ENCODE data around the gene C2orf69. TPM values are rescaled to one million over a fixed set of nuclear protein-coding genes. Genes with fewer than 3 reads are reported as not detected.

The C2orf69 gene
- total RNA-seq, 2 experiments from 2014 or later: 18.0 to 18.4 TPM

DNA sequence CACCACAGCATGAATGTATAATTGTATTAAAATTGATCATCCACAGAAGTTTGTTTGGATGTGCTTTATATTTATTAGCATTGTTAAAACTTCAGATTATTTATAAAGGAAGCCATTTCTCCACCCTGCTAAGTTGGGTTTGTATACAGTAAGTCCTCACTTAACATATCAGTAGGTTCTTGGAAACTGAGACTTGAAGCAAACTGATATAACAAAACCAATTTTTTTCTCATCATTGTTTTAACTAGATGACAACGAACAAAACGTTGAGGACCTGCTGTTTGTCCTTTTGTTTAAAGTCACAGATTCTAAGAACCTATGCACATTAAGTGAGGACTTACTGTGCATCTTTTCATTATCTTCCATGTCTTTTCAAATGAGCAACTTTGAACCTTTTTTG lies 17.1 kb downstream of the C2orf69 start:
- H3K27me3 Mint-ChIP-seq: no peaks in the 10 kb centered on the region
- H3K4me1 Mint-ChIP-seq: peaks cover 6% of the 10 kb centered on the region
- H3K27ac Mint-ChIP-seq: no peak overlapping the region
- no peaks in the 10 kb centered on the region for H3K9me3 Mint-ChIP-seq
- ChIA-PET CTCF (interaction anchor here (1.2 kb wide), 1 partner anchor 19 kb away, joined by 3 read pairs; no protein-coding TSS in a partner anchor), POLR2A (no interaction called here)
- H3K36me3 Mint-ChIP-seq (ENCODE audit: low read depth): peaks cover 40% of the 10 kb centered on the region
- DNase-seq: no peak
- no peak overlapping the region for H3K4me3 Mint-ChIP-seq

DNA sequence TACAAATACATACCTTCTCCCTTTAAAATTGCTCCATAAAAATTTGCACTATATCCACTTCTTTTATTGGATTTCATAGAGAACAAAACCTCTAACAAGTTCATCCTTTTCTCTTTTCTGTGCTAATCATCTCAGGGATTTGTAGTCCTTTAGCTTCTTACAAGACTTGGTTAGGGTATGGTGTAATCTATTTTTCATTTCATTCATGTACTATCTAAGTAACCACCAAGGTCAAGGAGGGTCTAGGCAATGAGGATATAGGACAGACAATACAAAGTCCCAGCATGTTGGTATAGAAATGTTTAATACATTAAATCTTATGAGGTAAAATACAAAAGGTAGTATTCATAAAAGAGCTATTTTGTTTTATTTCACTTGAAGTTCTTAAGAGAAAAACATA lies 17.5 kb downstream of the C2orf69 start:
- Mint-ChIP-seq H3K27ac (peak overlapping the region; percentile 31), H3K4me1 (peaks cover 8% of the 10 kb centered on the region), H3K36me3 (ENCODE audit: low read depth) (peaks cover 40% of the 10 kb centered on the region), H3K9me3 (no peaks in the 10 kb centered on the region), H3K4me3 (no peak overlapping the region), H3K27me3 (no peaks in the 10 kb centered on the region)
- no peak for DNase-seq
- POLR2A ChIA-PET: no interaction called here
- CTCF ChIA-PET: interaction anchor here (1.2 kb wide), 1 partner anchor 19 kb away, joined by 3 read pairs; no protein-coding TSS in a partner anchor

DNA sequence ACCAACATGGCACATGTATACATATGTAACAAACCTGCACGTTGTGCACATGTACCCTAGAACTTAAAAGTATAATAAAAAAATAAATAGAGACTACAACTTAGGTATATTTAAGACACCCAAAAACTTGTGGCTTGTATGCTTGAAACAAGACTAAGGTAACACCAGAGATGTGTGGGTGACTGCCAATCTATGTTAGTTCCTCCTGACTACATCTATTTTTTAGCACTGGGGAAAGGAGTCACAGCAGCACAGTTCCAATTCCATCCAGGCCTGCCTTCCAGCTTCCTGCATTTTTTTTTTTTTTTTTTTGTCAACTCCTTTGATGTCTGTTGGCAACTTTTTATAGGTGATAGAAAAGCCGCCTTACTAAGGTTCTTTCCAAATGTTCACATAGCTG lies 18.2 kb downstream of the C2orf69 start:
- H3K27ac Mint-ChIP-seq: no peak overlapping the region
- H3K4me1 Mint-ChIP-seq: peaks cover 6% of the 10 kb centered on the region
- no peaks in the 10 kb centered on the region for H3K27me3 Mint-ChIP-seq
- peaks cover 41% of the 10 kb centered on the region for H3K36me3 Mint-ChIP-seq (ENCODE audit: low read depth)
- POLR2A ChIA-PET: no interaction called here
- CTCF ChIA-PET: interaction anchor here (0.7 to 1.2 kb wide), 3 partner anchors 20 to 233 kb away, joined by 3 to 5 read pairs (median 4); no protein-coding TSS in a partner anchor
- no peak for DNase-seq
- no peaks in the 10 kb centered on the region for H3K9me3 Mint-ChIP-seq
- no peak overlapping the region for H3K4me3 Mint-ChIP-seq

DNA sequence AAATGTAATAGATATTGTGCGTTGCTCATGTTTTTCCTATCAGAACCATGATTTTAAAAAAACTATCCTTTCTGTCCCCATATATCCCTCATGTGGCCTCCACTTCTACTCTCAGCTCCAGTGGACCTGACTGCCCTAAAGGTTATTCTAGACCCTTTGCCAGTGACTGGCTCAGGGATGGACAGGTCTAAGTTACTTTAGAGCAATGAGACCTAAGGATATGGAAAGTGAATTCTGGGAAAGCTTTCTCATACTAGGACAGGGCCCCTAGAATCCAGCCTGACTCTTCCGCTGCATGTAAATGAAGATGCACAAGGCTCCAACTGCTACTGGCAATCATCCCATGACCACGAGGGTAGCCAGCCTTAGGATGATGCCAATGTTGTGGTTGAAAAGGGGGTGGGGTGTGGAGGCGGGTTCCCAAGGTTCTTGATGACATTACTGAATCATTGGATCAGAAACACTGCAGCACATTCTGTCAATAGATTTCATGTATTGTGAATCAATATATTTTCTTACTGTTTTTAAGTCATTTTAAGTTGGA lies 21.3 kb downstream of the C2orf69 start:
- Mint-ChIP-seq H3K36me3 (ENCODE audit: low read depth) (peaks cover 32% of the 10 kb centered on the region), H3K4me3 (no peak overlapping the region), H3K27ac (no peak overlapping the region), H3K27me3 (no peaks in the 10 kb centered on the region), H3K9me3 (no peaks in the 10 kb centered on the region), H3K4me1 (peaks cover 6% of the 10 kb centered on the region)
- CTCF ChIA-PET: no interaction called here
- POLR2A ChIA-PET: no interaction called here
- no peak for DNase-seq

DNA sequence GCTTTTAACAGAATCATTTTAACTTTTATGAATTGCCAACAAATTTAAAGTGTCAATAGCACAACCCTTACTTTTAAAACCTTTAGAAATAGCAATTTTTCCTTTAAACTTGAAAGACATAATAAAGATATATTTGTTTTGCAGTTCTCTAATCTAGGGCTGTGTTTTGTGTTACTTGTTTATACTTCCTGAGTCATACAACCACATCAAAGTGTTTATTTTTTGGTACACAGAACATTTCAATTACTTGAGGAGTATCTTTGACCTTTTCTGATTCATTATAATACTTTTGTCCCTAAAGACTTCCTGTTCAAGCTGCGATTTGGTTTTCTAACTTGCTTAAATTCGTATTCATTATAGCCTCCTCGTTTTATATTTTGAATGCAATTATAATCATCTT lies 22.4 kb downstream of the C2orf69 start:
- H3K27me3 Mint-ChIP-seq: no peaks in the 10 kb centered on the region
- H3K4me1 Mint-ChIP-seq: peaks cover 6% of the 10 kb centered on the region
- peaks cover 33% of the 10 kb centered on the region for H3K36me3 Mint-ChIP-seq (ENCODE audit: low read depth)
- no peak overlapping the region for H3K4me3 Mint-ChIP-seq
- H3K9me3 Mint-ChIP-seq: no peaks in the 10 kb centered on the region
- ChIA-PET POLR2A (no interaction called here), CTCF (interaction anchor here (0.6 kb wide), 2 partner anchors 231 to 490 kb away, joined by 3 read pairs; no protein-coding TSS in a partner anchor)
- DNase-seq: no peak
- no peak overlapping the region for H3K27ac Mint-ChIP-seq

DNA sequence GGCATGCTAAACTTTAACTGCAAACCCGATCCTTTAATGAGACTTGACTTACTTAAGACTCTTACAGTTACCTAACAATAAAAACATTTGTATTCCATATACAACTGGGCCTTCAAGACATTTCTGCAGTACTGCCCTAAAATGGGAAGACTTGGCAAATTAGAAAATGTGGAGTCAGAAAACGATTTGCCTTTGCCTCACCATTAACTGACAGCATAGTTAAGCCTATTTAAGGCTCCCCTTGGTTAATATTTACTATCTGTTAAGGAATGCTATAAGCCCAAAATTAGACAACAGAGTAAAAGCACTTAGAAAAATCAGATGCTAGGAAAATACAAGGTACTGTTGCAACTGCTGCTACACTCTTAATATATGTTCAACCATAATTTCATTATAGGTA lies 25.5 kb downstream of the C2orf69 start:
- H3K27me3 Mint-ChIP-seq: no peaks in the 10 kb centered on the region
- POLR2A ChIA-PET: no interaction called here
- no peaks in the 10 kb centered on the region for H3K9me3 Mint-ChIP-seq
- no peak overlapping the region for H3K4me3 Mint-ChIP-seq
- H3K27ac Mint-ChIP-seq: no peak overlapping the region
- no peak for DNase-seq
- H3K4me1 Mint-ChIP-seq: peaks cover 7% of the 10 kb centered on the region
- H3K36me3 Mint-ChIP-seq (ENCODE audit: low read depth): peaks cover 30% of the 10 kb centered on the region
- CTCF ChIA-PET: no interaction called here

DNA sequence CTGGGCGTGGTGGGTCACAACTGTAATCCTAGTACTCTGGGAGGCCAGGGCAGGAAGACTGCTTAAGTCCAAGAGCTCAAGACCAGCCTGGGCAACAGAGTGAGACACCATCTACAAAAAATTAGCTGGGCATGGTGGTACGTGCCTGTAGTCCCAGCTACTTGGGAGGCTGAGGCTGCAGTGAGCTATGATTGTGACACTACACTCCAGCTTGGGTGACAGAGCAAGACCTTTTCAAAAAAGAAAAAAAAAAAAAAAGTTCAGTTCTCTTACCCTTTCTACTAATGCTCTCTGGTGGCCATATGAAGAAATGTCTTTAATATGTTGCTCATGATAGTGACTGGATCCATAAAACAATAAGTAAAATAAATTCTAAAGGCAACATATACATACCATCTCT lies 29.3 kb downstream of the C2orf69 start:
- H3K9me3 Mint-ChIP-seq: no peaks in the 10 kb centered on the region
- DNase-seq: no peak
- H3K27me3 Mint-ChIP-seq: no peaks in the 10 kb centered on the region
- no peak overlapping the region for H3K27ac Mint-ChIP-seq
- H3K4me1 Mint-ChIP-seq: peaks cover 10% of the 10 kb centered on the region
- ChIA-PET CTCF (interaction anchor here (0.7 to 1.3 kb wide), 4 partner anchors 10 to 432 kb away, joined by 3 to 8 read pairs (median 4); no protein-coding TSS in a partner anchor), POLR2A (no interaction called here)
- H3K4me3 Mint-ChIP-seq: no peak overlapping the region
- peaks cover 33% of the 10 kb centered on the region for H3K36me3 Mint-ChIP-seq (ENCODE audit: low read depth)

DNA sequence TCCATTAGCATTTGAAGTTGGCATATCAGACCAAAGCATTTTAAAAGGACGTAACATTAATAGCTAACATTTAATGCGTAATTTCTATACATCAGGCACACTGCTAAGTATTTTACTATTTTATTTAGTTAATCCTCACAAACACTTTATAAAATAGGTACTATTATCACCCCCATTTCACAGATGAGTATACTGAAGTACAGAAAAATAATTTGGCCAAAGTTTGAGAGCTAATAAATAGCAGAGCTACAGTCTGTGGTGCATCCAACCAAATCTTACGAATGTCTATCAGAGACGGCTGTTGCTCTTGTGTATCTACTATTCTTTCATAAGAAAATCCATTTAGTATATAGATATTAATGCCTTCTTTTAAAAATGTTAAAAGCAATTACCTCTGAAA lies 32.3 kb downstream of the C2orf69 start:
- Mint-ChIP-seq H3K4me1 (peaks cover 22% of the 10 kb centered on the region), H3K27ac (no peak overlapping the region), H3K4me3 (no peak overlapping the region), H3K27me3 (no peaks in the 10 kb centered on the region), H3K36me3 (ENCODE audit: low read depth) (peaks cover 40% of the 10 kb centered on the region), H3K9me3 (no peaks in the 10 kb centered on the region)
- POLR2A ChIA-PET: no interaction called here
- CTCF ChIA-PET: no interaction called here
- no peak for DNase-seq

DNA sequence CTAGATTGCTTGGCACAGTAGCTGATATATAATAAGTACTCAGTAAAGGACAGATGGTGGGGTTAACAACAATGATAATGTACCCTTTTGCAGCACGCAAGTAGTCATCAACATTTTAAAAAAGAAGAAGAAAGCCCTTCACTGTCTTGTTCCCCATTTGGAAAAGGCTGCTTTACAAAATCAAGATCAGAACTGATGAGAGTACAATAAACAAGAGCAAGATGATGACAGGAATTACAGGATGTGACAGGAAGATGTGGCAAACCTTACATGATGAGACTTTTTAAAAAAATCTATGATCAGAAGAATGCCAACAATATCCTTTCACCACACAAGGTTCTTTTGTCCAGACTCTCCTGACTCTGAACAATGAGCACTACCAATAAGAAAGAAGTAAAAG lies 35.1 kb downstream of the C2orf69 start:
- CTCF ChIA-PET: no interaction called here
- peaks cover 33% of the 10 kb centered on the region for H3K4me1 Mint-ChIP-seq
- no peak overlapping the region for H3K27ac Mint-ChIP-seq
- no peak for DNase-seq
- no peaks in the 10 kb centered on the region for H3K9me3 Mint-ChIP-seq
- H3K4me3 Mint-ChIP-seq: no peak overlapping the region
- no peaks in the 10 kb centered on the region for H3K27me3 Mint-ChIP-seq
- POLR2A ChIA-PET: no interaction called here
- H3K36me3 Mint-ChIP-seq (ENCODE audit: low read depth): peaks cover 34% of the 10 kb centered on the region

DNA sequence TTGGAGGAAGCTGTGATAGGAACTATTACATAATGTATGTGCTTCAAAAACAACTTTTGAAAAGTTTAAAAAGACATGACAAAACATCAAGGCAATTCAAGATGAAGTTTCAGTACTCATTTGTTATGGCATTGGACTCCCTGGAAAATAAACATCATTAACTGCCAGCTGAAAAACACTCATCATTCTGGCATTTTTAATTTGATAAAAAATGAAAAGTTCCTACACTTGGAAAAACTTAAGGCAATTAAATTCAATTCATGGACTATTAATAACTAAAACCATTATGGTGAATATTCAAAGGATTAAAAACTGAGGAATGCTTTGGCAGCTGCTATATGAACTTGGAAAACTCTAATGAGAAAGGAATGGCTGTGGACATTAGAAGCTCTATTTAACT lies 35.7 kb downstream of the C2orf69 start:
- H3K36me3 Mint-ChIP-seq (ENCODE audit: low read depth): peaks cover 34% of the 10 kb centered on the region
- ChIA-PET POLR2A (no interaction called here), CTCF (interaction anchor here (0.5 kb wide), 1 partner anchor 1001 kb away, joined by 3 read pairs; no protein-coding TSS in a partner anchor)
- no peak for DNase-seq
- peak overlapping the region; percentile 9 for H3K27ac Mint-ChIP-seq
- H3K27me3 Mint-ChIP-seq: no peaks in the 10 kb centered on the region
- H3K9me3 Mint-ChIP-seq: no peaks in the 10 kb centered on the region
- H3K4me3 Mint-ChIP-seq: no peak overlapping the region
- peaks cover 38% of the 10 kb centered on the region for H3K4me1 Mint-ChIP-seq

DNA sequence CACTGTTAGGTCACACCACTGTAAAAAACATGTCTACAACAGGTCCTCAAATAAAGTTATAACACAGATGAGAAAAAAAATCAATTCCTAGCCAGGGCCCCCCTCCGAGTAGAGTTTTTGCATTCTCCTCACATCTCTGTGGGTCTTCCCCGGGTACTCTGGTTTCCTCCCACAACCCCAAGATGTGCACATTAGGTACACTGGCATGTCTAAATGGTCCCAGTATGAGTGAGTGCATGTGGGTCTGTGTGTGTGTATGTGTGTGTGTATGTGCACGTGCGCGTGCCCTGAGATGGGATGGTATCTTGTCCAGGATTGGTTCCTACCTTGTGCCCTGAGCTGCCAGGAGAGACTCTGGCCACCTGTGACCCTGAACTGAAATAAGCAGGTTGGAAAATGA lies 39.3 kb downstream of the C2orf69 start:
- no peaks in the 10 kb centered on the region for H3K9me3 Mint-ChIP-seq
- H3K36me3 Mint-ChIP-seq (ENCODE audit: low read depth): peaks cover 23% of the 10 kb centered on the region
- ChIA-PET POLR2A (no interaction called here), CTCF (interaction anchor here (0.8 to 2.1 kb wide), 2 partner anchors 10 to 23 kb away, joined by 3 to 8 read pairs; no protein-coding TSS in a partner anchor)
- H3K27me3 Mint-ChIP-seq: no peaks in the 10 kb centered on the region
- peaks cover 59% of the 10 kb centered on the region for H3K4me1 Mint-ChIP-seq
- H3K4me3 Mint-ChIP-seq: no peak overlapping the region
- no peak for DNase-seq
- peak overlapping the region; percentile 33 for H3K27ac Mint-ChIP-seq

DNA sequence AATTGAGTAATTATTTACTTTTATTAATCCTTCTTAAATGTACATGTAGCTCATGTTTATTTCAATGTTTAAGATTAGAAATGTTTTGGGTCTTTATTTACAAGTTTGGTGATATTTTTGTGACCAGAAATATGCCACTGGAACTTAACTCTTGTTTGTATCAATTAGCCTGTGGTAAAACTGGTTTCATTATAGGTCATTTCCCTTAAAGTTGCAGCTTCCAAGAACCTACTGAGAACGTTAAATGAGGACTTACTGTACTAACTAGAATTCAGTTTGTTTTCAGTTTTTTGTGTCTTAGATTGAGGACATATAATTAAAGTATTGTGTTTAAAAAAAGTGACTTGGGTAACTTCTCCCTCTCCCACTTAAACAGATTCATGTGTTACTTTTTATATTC lies 39.9 kb downstream of the C2orf69 start:
- Mint-ChIP-seq H3K9me3 (no peaks in the 10 kb centered on the region), H3K36me3 (ENCODE audit: low read depth) (peaks cover 19% of the 10 kb centered on the region), H3K4me1 (peaks cover 59% of the 10 kb centered on the region), H3K27ac (peak overlapping the region; percentile 33), H3K4me3 (no peak overlapping the region), H3K27me3 (no peaks in the 10 kb centered on the region)
- ChIA-PET POLR2A (interaction anchor here (0.6 kb wide), 1 partner anchor 246 kb away, joined by 3 read pairs; no protein-coding TSS in a partner anchor), CTCF (interaction anchor here (0.8 to 2.1 kb wide), 2 partner anchors 11 to 23 kb away, joined by 3 to 8 read pairs; no protein-coding TSS in a partner anchor)
- no peak for DNase-seq

DNA sequence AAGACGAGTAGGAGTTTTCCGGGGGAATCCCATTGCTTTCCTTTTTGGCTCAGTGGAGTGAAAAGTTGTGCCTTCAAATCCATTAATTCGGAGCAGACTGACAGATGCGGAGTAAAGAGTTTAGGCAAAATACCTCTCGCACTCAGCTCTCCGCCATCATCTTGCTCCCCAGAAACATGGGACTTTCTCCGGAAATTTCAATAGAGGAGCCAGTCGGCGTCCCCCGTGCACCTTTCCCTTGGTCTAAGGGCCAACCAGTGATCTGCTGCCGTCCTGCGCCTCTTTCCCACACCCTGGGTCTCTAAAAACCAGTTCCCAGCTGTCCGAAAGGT lies 43.9 kb downstream of the C2orf69 start:
- Mint-ChIP-seq H3K36me3 (ENCODE audit: low read depth) (peaks cover 16% of the 10 kb centered on the region), H3K4me3 (peak overlapping the region; percentile 99), H3K9me3 (no peaks in the 10 kb centered on the region), H3K4me1 (peaks cover 71% of the 10 kb centered on the region), H3K27me3 (no peaks in the 10 kb centered on the region), H3K27ac (peak overlapping the region; percentile 95)
- POLR2A ChIA-PET: no interaction called here
- CTCF ChIA-PET: interaction anchor here (1.0 to 1.3 kb wide), 2 partner anchors 14 to 18 kb away, joined by 3 read pairs; no protein-coding TSS in a partner anchor
- no peak for DNase-seq

Data from activated CD4-positive, alpha-beta T cell treated with anti-CD3 and anti-CD28 coated beads, Interleukin-2, amount 10 ng/mL, durations not matched to agents 7 days and 5 days (primary cell).